ENCODE measurements around the gene RHO.

Gene RHO

GRCh38 chr3:129577925-129578786, 49.7 kb downstream of the RHO start:
- peaks cover 0 to 33% (median 5%) of the 10 kb centered on the region in 4 donors for H3K4me1 ChIP-seq
- DNase-seq: peak in 1 of 2 donors; percentile 60

DNA sequence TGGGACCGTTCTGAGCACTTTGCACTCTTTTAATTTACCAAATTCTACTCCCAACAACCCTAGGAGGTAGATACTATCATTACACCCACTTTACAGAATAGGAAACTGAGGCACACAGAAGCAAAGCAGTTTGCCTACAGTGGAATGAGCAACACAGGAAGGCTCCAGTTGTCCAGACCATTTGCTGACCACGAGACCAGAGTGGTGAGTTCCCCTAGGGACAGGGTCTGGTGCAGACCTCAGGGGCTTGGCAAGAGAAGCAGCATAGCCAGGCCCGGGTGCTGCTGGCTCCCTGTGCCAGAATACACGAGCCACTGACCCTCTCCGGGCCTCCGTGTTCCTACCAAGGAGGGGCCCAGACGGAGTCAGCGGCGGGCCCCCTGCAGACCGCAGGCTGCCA, 51.6 kb downstream of the RHO start:
- Histone ChIP-seq H3K9me3 (no peaks in the 10 kb centered on the region), H3K27ac (peak overlapping the region in 1 of 2 donors; percentile 41), H3K36me3 (peaks cover 35 to 91% (median 76%) of the 10 kb centered on the region in 3 donors), H3K27me3 (no peaks in the 10 kb centered on the region), H3K4me3 (no peak overlapping the region), H3K4me1 (peaks cover 0 to 33% (median 5%) of the 10 kb centered on the region in 4 donors)
- TF ChIP-seq, protein P1, sequence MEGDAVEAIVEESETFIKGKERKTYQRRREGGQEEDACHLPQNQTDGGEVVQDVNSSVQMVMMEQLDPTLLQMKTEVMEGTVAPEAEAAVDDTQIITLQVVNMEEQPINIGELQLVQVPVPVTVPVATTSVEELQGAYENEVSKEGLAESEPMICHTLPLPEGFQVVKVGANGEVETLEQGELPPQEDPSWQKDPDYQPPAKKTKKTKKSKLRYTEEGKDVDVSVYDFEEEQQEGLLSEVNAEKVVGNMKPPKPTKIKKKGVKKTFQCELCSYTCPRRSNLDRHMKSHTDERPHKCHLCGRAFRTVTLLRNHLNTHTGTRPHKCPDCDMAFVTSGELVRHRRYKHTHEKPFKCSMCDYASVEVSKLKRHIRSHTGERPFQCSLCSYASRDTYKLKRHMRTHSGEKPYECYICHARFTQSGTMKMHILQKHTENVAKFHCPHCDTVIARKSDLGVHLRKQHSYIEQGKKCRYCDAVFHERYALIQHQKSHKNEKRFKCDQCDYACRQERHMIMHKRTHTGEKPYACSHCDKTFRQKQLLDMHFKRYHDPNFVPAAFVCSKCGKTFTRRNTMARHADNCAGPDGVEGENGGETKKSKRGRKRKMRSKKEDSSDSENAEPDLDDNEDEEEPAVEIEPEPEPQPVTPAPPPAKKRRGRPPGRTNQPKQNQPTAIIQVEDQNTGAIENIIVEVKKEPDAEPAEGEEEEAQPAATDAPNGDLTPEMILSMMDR (IDR thresholded peaks at IDR 0.05): no peak
- intact Hi-C loops (cut with DNase I; ENCODE audit: low total_unique reads): no loop called here
- DNase-seq: no peak

More at GRCh38 chr3:129577925-129578786, 49.7 kb downstream of the RHO start:
- Histone ChIP-seq H3K36me3 (peaks cover 35 to 91% (median 76%) of the 10 kb centered on the region in 3 donors), H3K9me3 (no peaks in the 10 kb centered on the region), H3K27me3 (no peaks in the 10 kb centered on the region), H3K27ac (peak overlapping the region; percentile 9 to 51), H3K4me3 (no peak overlapping the region)
- intact Hi-C loops (cut with DNase I; ENCODE audit: low total_unique reads): no loop called here
- TF ChIP-seq, protein P1 (IDR thresholded peaks at IDR 0.05): no peak

- peaks cover 38 to 91% (median 77%) of the 10 kb centered on the region in 3 donors for H3K36me3 ChIP-seq
- intact Hi-C loops (cut with DNase I; ENCODE audit: low total_unique reads): no loop called here
- TF ChIP-seq, protein P1 (IDR thresholded peaks at IDR 0.05): no peak
- no peak for DNase-seq
- no peak overlapping the region for H3K27ac ChIP-seq
- H3K4me3 ChIP-seq: no peak overlapping the region
- H3K27me3 ChIP-seq: no peaks in the 10 kb centered on the region
- H3K9me3 ChIP-seq: no peaks in the 10 kb centered on the region
- H3K4me1 ChIP-seq: peaks cover 0 to 35% (median 5%) of the 10 kb centered on the region in 4 donors
Measured at GRCh38 chr3:129581623-129582022, 53.2 kb downstream of the RHO start.

- H3K27ac ChIP-seq: no peak overlapping the region
- no peak for DNase-seq
- no peaks in the 10 kb centered on the region for H3K9me3 ChIP-seq
- intact Hi-C loops (cut with DNase I; ENCODE audit: low total_unique reads): no loop called here
- TF ChIP-seq, protein P1 (IDR thresholded peaks at IDR 0.05): no peak
- no peaks in the 10 kb centered on the region for H3K27me3 ChIP-seq
- no peak overlapping the region for H3K4me3 ChIP-seq
- peaks cover 0 to 36% (median 5%) of the 10 kb centered on the region in 4 donors for H3K4me1 ChIP-seq
- H3K36me3 ChIP-seq: peaks cover 31 to 92% (median 69%) of the 10 kb centered on the region in 3 donors
Measured at GRCh38 chr3:129582799-129583198, 54.4 kb downstream of the RHO start.

DNA sequence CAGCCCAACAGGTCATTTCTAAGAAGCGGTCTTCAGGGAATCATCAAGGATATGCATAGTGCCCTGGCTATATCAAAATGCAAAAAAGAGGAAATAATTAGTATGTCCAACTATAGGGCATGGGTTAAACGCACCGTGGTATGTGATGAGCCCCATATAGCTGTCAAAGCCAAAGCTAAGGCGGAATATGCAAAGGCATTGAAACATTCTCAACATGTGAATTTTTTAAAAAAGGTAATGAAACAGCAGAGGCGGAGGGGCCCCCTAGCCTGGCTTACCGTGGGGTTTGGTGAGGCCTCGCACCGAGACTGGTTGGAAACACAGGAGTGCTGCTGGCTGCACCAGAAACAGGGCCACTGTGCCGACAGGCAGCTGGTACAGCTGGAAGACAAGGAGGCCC, 54.9 kb downstream of the RHO start:
- TF ChIP-seq, protein P1 (IDR thresholded peaks at IDR 0.05): no peak
- no peak for DNase-seq
- no peaks in the 10 kb centered on the region for H3K9me3 ChIP-seq
- H3K27ac ChIP-seq: no peak overlapping the region
- peaks cover 28 to 92% (median 69%) of the 10 kb centered on the region in 3 donors for H3K36me3 ChIP-seq
- H3K4me1 ChIP-seq: peaks cover 0 to 36% (median 5%) of the 10 kb centered on the region in 4 donors
- intact Hi-C loops (cut with DNase I; ENCODE audit: low total_unique reads): no loop called here
- no peak overlapping the region for H3K4me3 ChIP-seq
- no peaks in the 10 kb centered on the region for H3K27me3 ChIP-seq

All from tibial artery (tissue), 4 donors.